GM19397 (cell line): ENCODE data around the gene RBBP8NL.
A peak's percentile ranks its signal among the peaks of the same experiment; 100 is the strongest.

Experiments
- ATAC-seq: cut with Tn5 transposase; IDR thresholded peaks from one replicate; pipeline ENCODE4 v1.9.1; 2021; ENCODE audit warnings: mild to moderate bottlenecking, moderate library complexity; ENCODE audit not compliant: unreplicated experiment

RBBP8NL gene

DNA sequence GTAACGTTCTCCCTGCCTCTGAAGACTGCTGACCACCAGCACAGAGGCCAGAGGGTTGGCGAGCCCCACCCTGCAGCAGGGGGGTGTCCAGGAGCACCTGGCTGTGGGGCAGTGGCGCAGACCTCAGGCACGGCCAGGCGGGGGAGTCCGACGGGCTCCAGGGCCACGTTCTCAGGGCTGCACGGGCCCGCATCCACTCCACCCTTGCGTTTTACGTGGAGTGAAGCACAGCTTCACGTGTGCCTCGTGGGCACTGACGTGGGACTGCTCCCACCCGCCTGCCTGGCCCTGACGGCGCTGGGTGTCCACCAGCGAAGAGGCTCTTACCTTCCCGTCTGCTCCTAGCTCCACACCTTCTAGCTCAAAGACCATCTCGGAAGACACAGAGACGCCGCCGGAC is 33.5 kb downstream of the RBBP8NL start:
- ATAC-seq = no peak

DNA sequence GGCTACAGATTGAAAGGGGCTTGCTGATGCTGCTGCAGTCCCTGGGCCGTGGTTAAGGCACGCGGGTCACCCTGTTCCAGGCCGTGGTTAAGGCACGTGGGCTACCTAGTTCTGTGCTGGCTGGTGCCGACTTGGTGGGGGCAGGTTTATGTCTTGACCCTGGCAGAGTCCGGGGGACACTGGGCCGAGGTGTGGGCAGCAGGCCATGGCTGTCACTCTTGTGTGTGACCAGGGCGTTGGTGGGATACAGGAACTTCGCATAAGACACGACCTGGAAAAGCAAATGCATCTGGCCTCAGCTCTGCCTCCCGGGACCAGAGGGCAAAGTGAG is 34.0 kb downstream of the RBBP8NL start:
- ATAC-seq = no peak

DNA sequence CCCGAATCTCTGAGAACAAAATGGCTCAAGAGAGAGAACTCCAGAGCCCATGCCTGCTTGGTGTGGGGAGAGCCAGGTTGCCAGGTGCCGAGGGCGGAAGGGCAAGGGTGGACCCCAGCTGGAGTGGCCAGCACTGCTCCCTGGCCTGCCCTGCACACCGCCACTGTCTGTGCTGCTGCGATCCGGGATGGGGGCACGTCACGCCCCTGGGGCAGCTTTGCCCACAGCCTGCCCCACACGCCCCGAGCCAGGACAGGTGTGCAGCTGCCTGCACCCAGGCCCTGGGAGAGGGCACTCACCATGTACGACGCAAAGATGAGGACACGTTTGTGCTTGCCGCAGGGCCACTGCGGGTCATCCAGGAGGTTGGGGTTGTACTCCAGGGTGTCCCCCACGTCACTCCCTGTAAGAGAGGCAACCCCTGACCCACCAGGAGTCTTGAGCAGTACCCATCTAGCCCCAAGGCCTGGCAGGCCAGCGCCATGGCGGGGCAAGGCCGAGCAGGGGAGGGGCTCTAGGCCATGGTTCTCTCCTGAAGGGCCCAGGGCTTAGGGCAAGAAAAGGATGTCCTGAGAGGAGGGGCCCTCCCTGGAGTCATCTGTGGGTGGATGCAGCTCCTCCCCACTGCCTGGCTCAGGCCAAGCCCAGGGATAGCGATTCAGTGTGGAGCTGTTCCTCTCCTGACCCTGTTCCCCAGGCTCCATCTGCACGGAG is 34.6 kb downstream of the RBBP8NL start:
- ATAC-seq = no peak

- ATAC-seq = no peak
These were observed 35.3 kb downstream of the RBBP8NL start for GRCh38 chr20:62392077-62392418.

DNA sequence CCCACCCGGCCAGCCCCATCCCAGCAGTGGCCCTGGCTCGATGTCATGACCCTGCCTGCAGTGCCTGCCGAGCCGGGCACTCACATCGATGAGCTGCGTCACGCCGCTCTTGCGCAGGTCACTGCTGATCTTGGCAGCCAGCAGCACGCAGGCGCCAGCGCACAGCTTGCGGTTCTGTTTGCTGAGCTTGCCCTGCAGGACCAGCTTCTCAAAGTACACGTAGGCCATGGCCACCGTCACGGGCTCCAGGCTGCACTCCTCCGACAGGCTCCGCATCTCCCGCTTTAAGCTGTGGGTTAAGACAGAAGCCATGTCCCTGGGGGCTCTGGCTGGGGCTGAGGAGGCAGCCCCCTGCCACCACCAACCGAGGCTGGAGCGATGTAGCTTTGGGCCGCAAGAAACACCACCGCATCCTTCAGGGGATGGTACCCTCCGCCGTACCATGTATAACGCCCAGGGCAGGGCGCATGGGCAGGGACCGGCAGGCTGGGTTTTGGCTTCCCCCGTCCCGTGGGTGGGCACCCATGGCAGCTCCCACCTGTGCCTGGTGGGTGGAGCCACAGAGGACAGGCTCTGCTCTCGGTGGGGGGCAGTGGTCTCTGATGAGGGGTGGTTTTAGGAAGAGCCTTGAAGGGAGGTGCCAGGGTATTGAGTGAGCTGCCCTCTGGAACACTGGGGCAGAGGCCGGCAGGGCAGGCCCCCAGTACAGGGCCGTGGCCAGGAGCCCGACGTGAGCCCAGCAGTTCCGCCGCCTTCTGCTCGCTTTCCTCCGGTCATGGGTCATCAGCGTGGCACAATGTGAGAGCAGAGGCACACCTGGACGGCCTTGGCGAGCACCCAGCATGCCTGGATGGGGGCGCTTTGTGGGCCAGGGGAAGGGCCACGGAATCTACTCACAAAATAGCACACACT is 35.9 kb downstream of the RBBP8NL start:
- ATAC-seq = no peak

GRCh38 chr20:62390317-62391164 is 36.8 kb downstream of the RBBP8NL start:
- no peak for ATAC-seq

GRCh38 chr20:62389601-62390087 is 37.7 kb downstream of the RBBP8NL start:
- ATAC-seq = no peak

DNA sequence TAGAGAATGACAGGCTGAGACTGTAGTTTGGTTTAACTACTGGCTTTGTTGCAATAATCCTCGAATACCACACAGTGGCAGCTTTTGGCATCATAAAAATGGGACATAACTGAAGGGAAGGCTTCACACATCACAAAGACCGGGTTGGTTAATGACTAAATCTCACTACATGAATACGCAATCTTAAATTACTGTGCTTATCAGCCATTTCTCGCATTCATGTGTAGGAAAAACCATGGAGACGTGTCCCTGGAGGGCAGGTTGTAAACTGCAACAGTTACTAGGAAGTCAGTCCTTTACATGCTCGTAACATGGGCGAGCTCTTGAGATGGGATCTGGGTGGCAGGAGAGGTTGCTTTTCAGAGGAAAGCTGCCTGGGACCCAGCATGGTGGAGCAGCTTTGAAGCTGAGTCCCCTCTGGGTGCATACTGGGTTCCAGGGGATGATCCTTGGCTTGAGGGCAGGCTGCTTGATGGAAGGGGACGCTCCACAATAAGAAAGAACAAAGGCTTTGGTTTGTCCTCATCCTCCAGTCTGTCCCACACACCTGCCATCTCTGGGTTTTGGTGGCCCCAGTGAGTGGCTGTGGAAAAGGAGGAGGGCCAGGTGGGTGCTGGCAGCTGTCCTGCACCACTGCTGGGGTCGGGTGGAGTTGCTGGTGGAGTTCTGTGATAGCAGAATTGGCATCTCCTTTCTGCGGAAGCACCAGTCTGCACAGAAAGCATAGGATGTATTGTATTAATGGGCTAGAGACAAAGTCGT is 38.3 kb downstream of the RBBP8NL start:
- no peak for ATAC-seq

GRCh38 chr20:62387933-62388635 is 39.3 kb downstream of the RBBP8NL start:
- no peak for ATAC-seq

GRCh38 chr20:62387219-62387913 is 40.0 kb downstream of the RBBP8NL start:
- ATAC-seq = no peak

GRCh38 chr20:62386383-62387218 is 40.7 kb downstream of the RBBP8NL start, which contains the start of gene RPS21:
RPS21 (plus strand) TSS chr20:62387103; CDS start chr20:62387339, 236 bp downstream.
- ATAC-seq = peak; percentile 81

- peak; percentile 46 for ATAC-seq
These were observed 44.8 kb downstream of the RBBP8NL start for GRCh38 chr20:62382306-62383198.

DNA sequence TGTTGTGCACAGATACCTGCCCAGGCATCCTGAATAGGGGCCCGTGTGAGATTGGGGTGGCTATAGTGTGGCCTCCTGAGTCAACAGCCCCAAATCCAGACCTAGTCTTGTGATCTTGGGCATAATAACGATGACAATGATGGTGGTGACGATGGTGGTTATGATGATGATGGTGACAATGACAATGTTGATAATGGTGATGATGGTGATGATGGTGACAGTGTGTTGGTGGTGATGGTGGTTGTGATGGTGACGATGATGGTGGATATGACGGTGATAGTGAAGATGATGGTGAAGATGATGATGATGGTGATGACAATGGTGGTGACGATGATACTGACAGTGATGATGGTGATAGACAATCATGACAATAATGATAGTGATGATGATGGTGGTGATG is 45.5 kb downstream of the RBBP8NL start:
- ATAC-seq = no peak

GRCh38 chr20:62381202-62381797 is 46.0 kb downstream of the RBBP8NL start:
- ATAC-seq = no peak

GRCh38 chr20:62378215-62378614 is 49.1 kb downstream of the RBBP8NL start:
- no peak for ATAC-seq

GRCh38 chr20:62377615-62378178 is 49.6 kb downstream of the RBBP8NL start:
- no peak for ATAC-seq

DNA sequence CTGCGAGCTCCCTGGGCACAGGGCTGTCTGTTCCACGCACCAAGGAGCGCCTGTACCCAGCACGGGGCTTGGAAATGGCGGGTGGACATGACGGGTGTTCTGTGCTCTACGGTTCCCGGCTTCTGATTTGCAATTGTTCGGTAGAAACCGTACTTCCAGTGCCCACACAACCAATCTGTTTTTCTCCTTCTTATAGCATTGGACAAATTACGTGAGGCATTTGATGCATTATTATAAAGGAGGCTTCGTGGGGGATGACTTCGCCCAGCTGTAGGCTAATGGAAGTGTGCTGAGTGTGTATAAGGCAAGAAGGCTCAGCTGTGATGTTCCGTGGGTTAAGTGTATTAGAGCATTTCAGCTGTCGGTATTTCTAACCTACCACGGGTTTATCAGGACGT is 50.3 kb downstream of the RBBP8NL start:
- no peak for ATAC-seq
